Liver (tissue), 3 donors: ENCODE data around the gene SHANK2.

Source experiments
- CTCF ChIP-seq: fragments of 150-350 bp; IDR thresholded peaks from 2 replicates; pipeline ENCODE4 v1.5.1; 2017; ENCODE audit warnings: improper control_type of control experiment, low read depth, low read length; ENCODE audit not compliant: missing input control
- MAX ChIP-seq: IDR thresholded peaks from 2 replicates; pipeline ENCODE4 v1.6.1; 2016; ENCODE audit warnings: antibody characterized with exemption
- RAD21 ChIP-seq, 2 donors: IDR thresholded peaks; 2 replicates each; pipeline ENCODE4 v1.6.1; 2016; ENCODE audit warnings: antibody characterized with exemption in 2 of 2, mild to moderate bottlenecking in 2 of 2
- REST ChIP-seq: IDR thresholded peaks from 2 replicates; pipeline ENCODE4 v1.6.1; 2016; ENCODE audit warnings: antibody characterized with exemption, mild to moderate bottlenecking
- SP1 ChIP-seq: IDR thresholded peaks from 2 replicates; pipeline ENCODE4 v1.6.1; 2018; ENCODE audit warnings: antibody characterized with exemption, mild to moderate bottlenecking
- donor health status: healthy.
- donor health status: healthy.

GRCh38 chr11:71255323-71255722, 2.9 kb upstream of the SHANK2 start:
- TF ChIP-seq CTCF, result no peak
- no peak for TF ChIP-seq MAX
- TF ChIP-seq REST, result no peak
- no peak for TF ChIP-seq SP1
- no peak for TF ChIP-seq RAD21 (IDR thresholded peaks at IDR 0.05)
